ACC112 (cell line): ENCODE data around the gene METAP2.
"Not testable (repeated sequence)": the region's sequence is repeated elsewhere in the genome, so short reads cannot be mapped to it uniquely, and the experiment has no call there.

ENCODE experiments used
- H2AFZ ChIP-seq: fragments of 200-600 bp; sonication (generic); one replicate; pipeline ENCODE4 v1.6.0; 2017; ENCODE audit warnings: antibody characterized with exemption, low read length; ENCODE audit not compliant: unreplicated experiment
- H3K27ac ChIP-seq: fragments of 200-600 bp; sonication (generic); 2 replicates; pipeline ENCODE4 v1.5.1; 2014; ENCODE audit warnings: low read depth, mild to moderate bottlenecking, antibody characterized with exemption, low read length, moderate library complexity
- H3K27me3 ChIP-seq: fragments of 200-600 bp; sonication (generic); 2 replicates; pipeline ENCODE4 v1.6.1; 2014; ENCODE audit warnings: mild to moderate bottlenecking, antibody characterized with exemption, low read length, moderate library complexity, mixed read lengths; ENCODE audit not compliant: insufficient read depth
- H3K36me3 ChIP-seq: fragments of 200-600 bp; sonication (generic); 2 replicates; pipeline ENCODE4 v1.6.1; 2016; ENCODE audit warnings: mild to moderate bottlenecking, antibody characterized with exemption, low read length, moderate library complexity, mixed read lengths; ENCODE audit not compliant: insufficient read depth
- H3K4me1 ChIP-seq: fragments of 200-600 bp; sonication (generic); one replicate; pipeline ENCODE4 v1.6.1; 2016; ENCODE audit warnings: low read length, mixed read lengths; ENCODE audit not compliant: insufficient read depth, unreplicated experiment, control insufficient read depth
- H3K4me3 ChIP-seq: fragments of 200-600 bp; sonication (generic); 2 replicates; pipeline ENCODE4 v1.5.1; 2014; ENCODE audit warnings: mild to moderate bottlenecking, low read depth, low read length
- H3K79me2 ChIP-seq: fragments of 200-600 bp; sonication (generic); one replicate; pipeline ENCODE4 v1.6.0; 2016; ENCODE audit warnings: low read length; ENCODE audit not compliant: control insufficient read depth, unreplicated experiment, insufficient read depth

Gene METAP2

GRCh38 chr12:95445884-95446505, 28.0 kb upstream of the METAP2 start:
- Histone ChIP-seq H3K4me1 (no peaks in the 10 kb centered on the region), H3K79me2 (no peaks in the 10 kb centered on the region), H3K27ac (no peak overlapping the region), H3K27me3 (peaks cover 28% of the 10 kb centered on the region), H2AFZ (no peak overlapping the region), H3K4me3 (no peak overlapping the region), H3K36me3 (no peaks in the 10 kb centered on the region)

GRCh38 chr12:95446506-95446900, 27.4 kb upstream of the METAP2 start:
- Histone ChIP-seq H2AFZ (no peak overlapping the region), H3K79me2 (no peaks in the 10 kb centered on the region), H3K4me3 (no peak overlapping the region)

GRCh38 chr12:95449656-95450055, 24.3 kb upstream of the METAP2 start:
- peaks cover 23% of the 10 kb centered on the region for H3K27me3 ChIP-seq
- not testable (repeated sequence) for H3K36me3 ChIP-seq, H3K27ac ChIP-seq, H2AFZ ChIP-seq, H3K4me3 ChIP-seq, H3K4me1 ChIP-seq, H3K79me2 ChIP-seq

More at GRCh38 chr12:95446506-95446900, 27.4 kb upstream of the METAP2 start:
- peaks cover 28% of the 10 kb centered on the region for H3K27me3 ChIP-seq
- no peak overlapping the region for H3K27ac ChIP-seq
- no peaks in the 10 kb centered on the region for H3K4me1 ChIP-seq
- no peaks in the 10 kb centered on the region for H3K36me3 ChIP-seq

GRCh38 chr12:95452501-95452900, 21.5 kb upstream of the METAP2 start:
- not testable (repeated sequence) for H3K79me2 ChIP-seq, H3K27ac ChIP-seq, H3K4me1 ChIP-seq, H2AFZ ChIP-seq, H3K27me3 ChIP-seq, H3K36me3 ChIP-seq, H3K4me3 ChIP-seq

- not testable (repeated sequence) for H3K4me3 ChIP-seq, H3K36me3 ChIP-seq, H2AFZ ChIP-seq, H3K4me1 ChIP-seq, H3K79me2 ChIP-seq, H3K27me3 ChIP-seq, H3K27ac ChIP-seq
These were observed 20.1 kb upstream of the METAP2 start for GRCh38 chr12:95453881-95454280.

- not testable (repeated sequence) for H3K36me3 ChIP-seq, H3K79me2 ChIP-seq, H3K4me3 ChIP-seq, H3K27me3 ChIP-seq, H2AFZ ChIP-seq, H3K27ac ChIP-seq, H3K4me1 ChIP-seq
These were observed 19.2 kb upstream of the METAP2 start for GRCh38 chr12:95454780-95455215.

GRCh38 chr12:95457605-95458004, 16.3 kb upstream of the METAP2 start:
- not testable (repeated sequence) for H3K27ac ChIP-seq, H3K4me1 ChIP-seq, H2AFZ ChIP-seq, H3K27me3 ChIP-seq, H3K79me2 ChIP-seq, H3K4me3 ChIP-seq, H3K36me3 ChIP-seq

- no peak overlapping the region for H2AFZ ChIP-seq
- H3K36me3 ChIP-seq = no peaks in the 10 kb centered on the region
- no peak overlapping the region for H3K27ac ChIP-seq
- no peaks in the 10 kb centered on the region for H3K27me3 ChIP-seq
- H3K79me2 ChIP-seq = no peaks in the 10 kb centered on the region
- H3K4me3 ChIP-seq = no peak overlapping the region
- H3K4me1 ChIP-seq = no peaks in the 10 kb centered on the region
These were observed 15.2 kb upstream of the METAP2 start for GRCh38 chr12:95458761-95459160.

- Histone ChIP-seq H3K79me2 (no peaks in the 10 kb centered on the region), H3K36me3 (no peaks in the 10 kb centered on the region), H3K27me3 (no peaks in the 10 kb centered on the region), H2AFZ (no peak overlapping the region), H3K27ac (no peak overlapping the region), H3K4me1 (no peaks in the 10 kb centered on the region), H3K4me3 (no peak overlapping the region)
These were observed 14.6 kb upstream of the METAP2 start for GRCh38 chr12:95459310-95459709.

- H3K27me3 ChIP-seq = no peaks in the 10 kb centered on the region
- no peaks in the 10 kb centered on the region for H3K4me1 ChIP-seq
- no peak overlapping the region for H3K27ac ChIP-seq
- H3K4me3 ChIP-seq = no peak overlapping the region
- H2AFZ ChIP-seq = no peak overlapping the region
- H3K79me2 ChIP-seq = no peaks in the 10 kb centered on the region
- no peaks in the 10 kb centered on the region for H3K36me3 ChIP-seq
These were observed 13.8 kb upstream of the METAP2 start for GRCh38 chr12:95460105-95460504.

GRCh38 chr12:95460896-95461295, 13.1 kb upstream of the METAP2 start:
- Histone ChIP-seq H3K79me2 (no peaks in the 10 kb centered on the region), H3K27ac (no peak overlapping the region), H3K27me3 (no peaks in the 10 kb centered on the region), H3K36me3 (no peaks in the 10 kb centered on the region), H2AFZ (no peak overlapping the region), H3K4me3 (no peak overlapping the region), H3K4me1 (no peaks in the 10 kb centered on the region)
